Measurements from ENCODE around the gene PRSS27.

PRSS27 gene

GRCh38 chr16:2720064-2720457, at the start of gene PRSS27:
Gene PRSS27, minus strand, starts transcription at chr16:2720224. Its CDS starts 64 bp downstream, at chr16:2720160.
- Histone ChIP-seq H3K9me3 (ENCODE audit: control insufficient read depth, insufficient read depth, low read depth, low read length) (no peaks in the 10 kb centered on the region), H3K27me3 (ENCODE audit: control insufficient read depth, insufficient read depth, low read length) (peaks cover 5% of the 10 kb centered on the region; the same call in 1 of the 2 replicates), H3K4me1 (ENCODE audit: control insufficient read depth, insufficient read depth, low read length) (peaks cover 6% of the 10 kb centered on the region), H3K4me3 (ENCODE audit: low read depth, low read length) (peak within 1 kb of the TSS; percentile 65), H3K9ac (ENCODE audit: low read length) (peak within 1 kb of the TSS; percentile 64), H3K27ac (ENCODE audit: low read depth, low read length) (no peak within 1 kb of the TSS), H3K36me3 (ENCODE audit: control insufficient read depth, insufficient read depth, low read length) (no peaks in the 10 kb centered on the region)

GRCh38 chr16:2769675-2770056, 49.6 kb upstream of the PRSS27 start:
- Histone ChIP-seq H3K4me1 (ENCODE audit: control insufficient read depth, insufficient read depth, low read length) (no peaks in the 10 kb centered on the region), H3K4me3 (ENCODE audit: low read depth, low read length) (no peak overlapping the region), H3K9ac (ENCODE audit: low read length) (no peak overlapping the region), H3K27ac (ENCODE audit: low read depth, low read length) (no peak overlapping the region), H3K27me3 (ENCODE audit: control insufficient read depth, insufficient read depth, low read length) (no peaks in the 10 kb centered on the region), H3K9me3 (ENCODE audit: control insufficient read depth, insufficient read depth, low read depth, low read length) (no peaks in the 10 kb centered on the region), H3K36me3 (ENCODE audit: control insufficient read depth, insufficient read depth, low read length) (peaks cover 98% of the 10 kb centered on the region)

GRCh38 chr16:2769100-2769529, 49.1 kb upstream of the PRSS27 start:
- H3K9me3 ChIP-seq (ENCODE audit: control insufficient read depth, insufficient read depth, low read depth, low read length): no peaks in the 10 kb centered on the region
- H3K36me3 ChIP-seq (ENCODE audit: control insufficient read depth, insufficient read depth, low read length): peaks cover 98% of the 10 kb centered on the region
- no peak overlapping the region for H3K4me3 ChIP-seq (ENCODE audit: low read depth, low read length)
- no peaks in the 10 kb centered on the region for H3K27me3 ChIP-seq (ENCODE audit: control insufficient read depth, insufficient read depth, low read length)
- H3K27ac ChIP-seq (ENCODE audit: low read depth, low read length): no peak overlapping the region
- no peaks in the 10 kb centered on the region for H3K4me1 ChIP-seq (ENCODE audit: control insufficient read depth, insufficient read depth, low read length)
- no peak overlapping the region for H3K9ac ChIP-seq (ENCODE audit: low read length)

GRCh38 chr16:2768403-2769089, 48.5 kb upstream of the PRSS27 start:
- Histone ChIP-seq H3K27me3 (ENCODE audit: control insufficient read depth, insufficient read depth, low read length) (no peaks in the 10 kb centered on the region), H3K4me3 (ENCODE audit: low read depth, low read length) (no peak overlapping the region), H3K4me1 (ENCODE audit: control insufficient read depth, insufficient read depth, low read length) (no peaks in the 10 kb centered on the region), H3K36me3 (ENCODE audit: control insufficient read depth, insufficient read depth, low read length) (peaks cover 99% of the 10 kb centered on the region), H3K27ac (ENCODE audit: low read depth, low read length) (no peak overlapping the region), H3K9ac (ENCODE audit: low read length) (no peak overlapping the region), H3K9me3 (ENCODE audit: control insufficient read depth, insufficient read depth, low read depth, low read length) (no peaks in the 10 kb centered on the region)

GRCh38 chr16:2767891-2768290, 47.9 kb upstream of the PRSS27 start:
- H3K9ac ChIP-seq (ENCODE audit: low read length): no peak overlapping the region
- no peaks in the 10 kb centered on the region for H3K27me3 ChIP-seq (ENCODE audit: control insufficient read depth, insufficient read depth, low read length)
- no peak overlapping the region for H3K27ac ChIP-seq (ENCODE audit: low read depth, low read length)
- no peaks in the 10 kb centered on the region for H3K4me1 ChIP-seq (ENCODE audit: control insufficient read depth, insufficient read depth, low read length)
- H3K36me3 ChIP-seq (ENCODE audit: control insufficient read depth, insufficient read depth, low read length): peaks cover 99% of the 10 kb centered on the region
- no peak overlapping the region for H3K4me3 ChIP-seq (ENCODE audit: low read depth, low read length)
- H3K9me3 ChIP-seq (ENCODE audit: control insufficient read depth, insufficient read depth, low read depth, low read length): no peaks in the 10 kb centered on the region

- Histone ChIP-seq H3K9me3 (ENCODE audit: control insufficient read depth, insufficient read depth, low read depth, low read length) (no peaks in the 10 kb centered on the region), H3K36me3 (ENCODE audit: control insufficient read depth, insufficient read depth, low read length) (peaks cover 100% of the 10 kb centered on the region), H3K27me3 (ENCODE audit: control insufficient read depth, insufficient read depth, low read length) (no peaks in the 10 kb centered on the region), H3K4me1 (ENCODE audit: control insufficient read depth, insufficient read depth, low read length) (no peaks in the 10 kb centered on the region), H3K27ac (ENCODE audit: low read depth, low read length) (no peak overlapping the region), H3K9ac (ENCODE audit: low read length) (no peak overlapping the region), H3K4me3 (ENCODE audit: low read depth, low read length) (no peak overlapping the region)
Measured at GRCh38 chr16:2767140-2767731, 47.2 kb upstream of the PRSS27 start.

GRCh38 chr16:2766430-2767139, 46.6 kb upstream of the PRSS27 start:
- no peaks in the 10 kb centered on the region for H3K27me3 ChIP-seq (ENCODE audit: control insufficient read depth, insufficient read depth, low read length)
- no peak overlapping the region for H3K4me3 ChIP-seq (ENCODE audit: low read depth, low read length)
- H3K36me3 ChIP-seq (ENCODE audit: control insufficient read depth, insufficient read depth, low read length): peaks cover 100% of the 10 kb centered on the region
- H3K9ac ChIP-seq (ENCODE audit: low read length): no peak overlapping the region
- H3K9me3 ChIP-seq (ENCODE audit: control insufficient read depth, insufficient read depth, low read depth, low read length): no peaks in the 10 kb centered on the region
- no peak overlapping the region for H3K27ac ChIP-seq (ENCODE audit: low read depth, low read length)
- H3K4me1 ChIP-seq (ENCODE audit: control insufficient read depth, insufficient read depth, low read length): no peaks in the 10 kb centered on the region

GRCh38 chr16:2765462-2766404, 45.7 kb upstream of the PRSS27 start:
- Histone ChIP-seq H3K9ac (ENCODE audit: low read length) (no peak overlapping the region), H3K27ac (ENCODE audit: low read depth, low read length) (no peak overlapping the region), H3K4me3 (ENCODE audit: low read depth, low read length) (no peak overlapping the region), H3K9me3 (ENCODE audit: control insufficient read depth, insufficient read depth, low read depth, low read length) (no peaks in the 10 kb centered on the region), H3K4me1 (ENCODE audit: control insufficient read depth, insufficient read depth, low read length) (no peaks in the 10 kb centered on the region), H3K36me3 (ENCODE audit: control insufficient read depth, insufficient read depth, low read length) (peaks cover 100% of the 10 kb centered on the region), H3K27me3 (ENCODE audit: control insufficient read depth, insufficient read depth, low read length) (no peaks in the 10 kb centered on the region)

- H3K9ac ChIP-seq (ENCODE audit: low read length): no peak overlapping the region
- H3K4me1 ChIP-seq (ENCODE audit: control insufficient read depth, insufficient read depth, low read length): no peaks in the 10 kb centered on the region
- no peak overlapping the region for H3K27ac ChIP-seq (ENCODE audit: low read depth, low read length)
- no peak overlapping the region for H3K4me3 ChIP-seq (ENCODE audit: low read depth, low read length)
- H3K27me3 ChIP-seq (ENCODE audit: control insufficient read depth, insufficient read depth, low read length): no peaks in the 10 kb centered on the region
- H3K9me3 ChIP-seq (ENCODE audit: control insufficient read depth, insufficient read depth, low read depth, low read length): no peaks in the 10 kb centered on the region
- H3K36me3 ChIP-seq (ENCODE audit: control insufficient read depth, insufficient read depth, low read length): peaks cover 100% of the 10 kb centered on the region
Measured at GRCh38 chr16:2764718-2765117, 44.7 kb upstream of the PRSS27 start.

GRCh38 chr16:2763173-2763572, 43.1 kb upstream of the PRSS27 start:
- no peaks in the 10 kb centered on the region for H3K27me3 ChIP-seq (ENCODE audit: control insufficient read depth, insufficient read depth, low read length)
- peaks cover 100% of the 10 kb centered on the region for H3K36me3 ChIP-seq (ENCODE audit: control insufficient read depth, insufficient read depth, low read length)
- no peaks in the 10 kb centered on the region for H3K9me3 ChIP-seq (ENCODE audit: control insufficient read depth, insufficient read depth, low read depth, low read length)
- H3K4me1 ChIP-seq (ENCODE audit: control insufficient read depth, insufficient read depth, low read length): no peaks in the 10 kb centered on the region
- H3K4me3 ChIP-seq (ENCODE audit: low read depth, low read length): no peak overlapping the region
- no peak overlapping the region for H3K9ac ChIP-seq (ENCODE audit: low read length)
- H3K27ac ChIP-seq (ENCODE audit: low read depth, low read length): no peak overlapping the region
